Mammary epithelial cell (primary cell): ENCODE results near the gene FHIT.

ENCODE experiments used
- EZH2 ChIP-seq: IDR thresholded peaks from 2 replicates; pipeline ENCODE4 v1.6.1; 2012; ENCODE audit warnings: low read length, inconsistent platforms, borderline replicate concordance
- TF ChIP-seq, protein P1 (sequence below), 2 donors: IDR thresholded peaks in 1 of 2; conservative IDR thresholded peaks in 1 of 2; 2 replicates each; pipeline ENCODE4 v1.5.1; 2011 to 2012; ENCODE audit warnings: inconsistent platforms in 2 of 2, low read length in 2 of 2, mild to moderate bottlenecking in 2 of 2, control low read depth in 1 of 2, low read depth in 1 of 2; ENCODE audit not compliant: insufficient read depth in 1 of 2; ENCODE audit errors: extremely low read depth in 1 of 2

DNA sequence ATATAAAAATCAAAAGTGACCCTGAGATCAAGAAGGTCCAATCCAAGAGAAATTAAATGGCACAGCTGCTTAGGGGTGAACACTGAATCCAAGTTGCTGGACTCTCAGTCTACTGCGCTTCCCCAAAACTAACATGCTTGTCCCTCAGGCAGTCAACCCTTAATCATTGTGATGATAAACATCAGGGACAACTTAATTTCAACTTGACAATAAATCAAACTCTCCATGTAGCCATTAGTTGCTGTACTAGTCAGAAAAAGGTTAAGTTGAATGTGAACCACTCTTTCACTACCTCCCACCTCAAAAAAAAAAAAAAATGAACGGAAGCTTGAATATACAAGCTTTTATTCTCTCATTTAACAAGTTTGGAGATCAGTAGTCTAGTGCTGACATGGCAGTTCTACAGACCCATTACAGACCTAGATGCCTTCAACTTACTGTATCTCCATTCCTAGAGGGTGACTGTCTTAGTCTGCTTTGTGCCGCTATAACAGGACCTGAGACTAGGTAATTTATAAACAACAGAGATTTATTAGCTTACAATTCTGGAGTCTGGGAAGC lies 185.7 kb downstream of the FHIT start:
- TF ChIP-seq, protein P1, sequence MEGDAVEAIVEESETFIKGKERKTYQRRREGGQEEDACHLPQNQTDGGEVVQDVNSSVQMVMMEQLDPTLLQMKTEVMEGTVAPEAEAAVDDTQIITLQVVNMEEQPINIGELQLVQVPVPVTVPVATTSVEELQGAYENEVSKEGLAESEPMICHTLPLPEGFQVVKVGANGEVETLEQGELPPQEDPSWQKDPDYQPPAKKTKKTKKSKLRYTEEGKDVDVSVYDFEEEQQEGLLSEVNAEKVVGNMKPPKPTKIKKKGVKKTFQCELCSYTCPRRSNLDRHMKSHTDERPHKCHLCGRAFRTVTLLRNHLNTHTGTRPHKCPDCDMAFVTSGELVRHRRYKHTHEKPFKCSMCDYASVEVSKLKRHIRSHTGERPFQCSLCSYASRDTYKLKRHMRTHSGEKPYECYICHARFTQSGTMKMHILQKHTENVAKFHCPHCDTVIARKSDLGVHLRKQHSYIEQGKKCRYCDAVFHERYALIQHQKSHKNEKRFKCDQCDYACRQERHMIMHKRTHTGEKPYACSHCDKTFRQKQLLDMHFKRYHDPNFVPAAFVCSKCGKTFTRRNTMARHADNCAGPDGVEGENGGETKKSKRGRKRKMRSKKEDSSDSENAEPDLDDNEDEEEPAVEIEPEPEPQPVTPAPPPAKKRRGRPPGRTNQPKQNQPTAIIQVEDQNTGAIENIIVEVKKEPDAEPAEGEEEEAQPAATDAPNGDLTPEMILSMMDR (conservative IDR thresholded peaks at IDR 0.05 in 1 of 2, IDR thresholded peaks at IDR 0.05 in 1 of 2; ENCODE audit: extremely low read depth in 1 of 2, insufficient read depth in 1 of 2, low read depth in 1 of 2, low read length in 2 of 2): no peak
- no peak for TF ChIP-seq EZH2
